Stimulated activated CD8-positive, alpha-beta memory T cell treated with anti-CD3 and anti-CD28 coated beads, Interleukin-4, amount 100 ng/mL, for 4 hours (primary cell): ENCODE results near the gene RGS9BP.
"Not testable (repeated sequence)": the region's sequence is repeated elsewhere in the genome, so short reads cannot be mapped to it uniquely, and the experiment has no call there.

Experiments used
- DNase-seq, 2 donors: peaks; one replicate each; pipeline ENCODE4 v3.0.0-alpha.2; 2020; ENCODE audit warnings: low read depth in 2 of 2, low spot score in 1 of 2

The RGS9BP gene

GRCh38 chr19:32675720-32676185, at the start of gene RGS9BP:
RGS9BP (plus strand) TSS chr19:32675848; CDS start chr19:32676264, 416 bp downstream.
- DNase-seq: peak in 1 of 2 donors; percentile 37

DNA sequence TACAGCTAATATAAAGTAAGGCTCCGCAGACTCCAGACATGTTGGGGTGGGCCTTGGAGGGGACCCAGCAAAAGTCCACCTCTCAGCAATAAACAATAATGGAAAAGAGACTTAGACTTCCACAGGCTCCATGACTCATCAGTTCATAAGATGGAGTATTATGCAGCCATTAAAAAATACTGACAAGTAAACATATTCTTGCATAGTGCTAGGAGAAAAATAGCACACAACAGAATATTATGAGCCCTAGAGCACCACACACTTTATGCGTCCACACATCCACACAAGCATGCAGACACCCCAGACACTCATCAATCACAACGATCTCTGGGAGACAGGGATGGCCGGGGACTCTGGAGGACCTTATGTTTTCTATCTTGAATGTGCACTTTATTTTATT, 48.7 kb upstream of the RGS9BP start:
- no peak for DNase-seq

GRCh38 chr19:32627714-32628270, 47.9 kb upstream of the RGS9BP start:
- no peak for DNase-seq

DNA sequence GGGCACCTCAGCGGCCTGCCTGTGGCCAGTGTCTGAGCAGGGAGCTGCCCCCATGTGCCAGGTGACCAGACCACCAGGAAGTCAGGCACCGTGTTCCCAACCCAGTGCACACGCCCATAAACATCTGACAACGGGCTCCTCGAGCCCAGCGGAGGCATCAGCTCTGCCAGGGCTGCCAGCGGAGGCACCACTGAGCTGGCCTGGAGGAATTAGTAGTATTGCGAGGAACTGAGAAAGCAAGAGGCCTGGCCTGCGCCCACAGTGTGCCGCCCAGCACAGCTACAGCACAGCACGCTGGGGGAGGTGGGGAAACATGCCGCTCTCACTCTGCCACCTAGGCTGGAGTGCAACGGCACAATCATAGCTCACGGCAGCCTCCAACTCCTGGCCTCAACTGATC, 45.3 kb upstream of the RGS9BP start:
- no peak for DNase-seq

DNA sequence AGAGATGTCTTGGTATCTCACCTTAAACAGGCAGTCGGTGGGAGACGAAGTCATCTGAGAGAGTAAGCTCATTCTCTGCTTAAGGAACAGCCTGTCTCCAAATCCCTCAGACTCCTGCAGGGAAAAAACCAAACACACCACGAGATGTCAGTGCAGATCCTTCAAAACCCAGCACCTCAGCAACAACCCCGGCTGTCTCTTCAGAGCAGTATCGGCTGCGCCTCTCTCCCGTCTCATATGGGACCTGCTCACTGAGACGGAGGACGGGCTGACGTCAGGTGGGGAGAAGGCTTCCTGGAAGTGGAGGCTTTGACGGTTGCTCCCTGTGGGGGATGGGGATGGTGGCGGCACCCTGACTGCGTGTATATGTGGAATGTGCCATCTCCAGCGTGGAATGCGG, 44.3 kb upstream of the RGS9BP start:
- DNase-seq: no peak

GRCh38 chr19:32637480-32637879, 38.2 kb upstream of the RGS9BP start:
- DNase-seq: no peak

- no peak for DNase-seq
These were observed 37.0 kb upstream of the RGS9BP start for GRCh38 chr19:32638625-32639024.

DNA sequence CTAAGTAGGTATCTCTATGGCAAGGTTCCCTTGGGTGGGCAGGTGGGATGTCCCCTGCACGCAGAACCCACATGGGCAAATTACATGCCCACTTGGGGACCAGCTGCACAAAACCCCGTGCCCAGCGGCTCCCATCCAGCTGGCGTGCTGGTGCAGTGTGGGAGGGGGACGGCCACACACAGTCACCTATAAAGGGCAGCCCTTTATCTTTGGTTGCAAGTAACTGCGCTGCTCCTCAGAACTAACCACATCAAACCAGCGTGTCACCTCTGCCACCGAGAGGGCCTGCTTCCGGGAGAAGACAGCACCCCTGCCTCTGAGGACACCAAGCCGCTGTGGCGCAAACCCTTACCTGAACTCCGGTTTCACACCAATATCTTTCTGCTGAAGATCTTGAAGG, 32.9 kb upstream of the RGS9BP start:
- peak in 1 of 2 donors; percentile 30 for DNase-seq

GRCh38 chr19:32646556-32646955, 29.1 kb upstream of the RGS9BP start:
- no peak for DNase-seq

DNA sequence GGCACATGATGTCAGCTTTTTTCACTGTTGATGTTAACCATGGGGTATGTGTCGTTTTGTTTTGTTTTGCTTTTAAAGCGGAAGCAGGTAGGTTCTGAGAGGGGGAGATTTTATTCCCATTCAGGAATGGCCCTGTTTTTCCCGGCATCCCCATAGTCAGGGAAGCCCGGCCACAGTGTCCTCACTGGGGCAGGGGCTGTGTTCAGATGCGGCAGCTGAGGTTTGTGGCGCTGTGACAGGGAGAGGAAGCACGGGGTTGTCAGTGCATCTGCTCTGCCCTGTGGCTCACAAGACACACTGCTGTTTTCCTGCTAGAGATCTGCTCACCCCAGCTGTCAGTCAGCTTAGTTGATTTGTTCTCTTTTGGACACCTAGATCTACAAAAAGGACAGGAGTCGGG, 28.3 kb upstream of the RGS9BP start:
- no peak for DNase-seq

- DNase-seq: no peak
These were observed 25.9 kb upstream of the RGS9BP start for GRCh38 chr19:32649751-32650150.

DNA sequence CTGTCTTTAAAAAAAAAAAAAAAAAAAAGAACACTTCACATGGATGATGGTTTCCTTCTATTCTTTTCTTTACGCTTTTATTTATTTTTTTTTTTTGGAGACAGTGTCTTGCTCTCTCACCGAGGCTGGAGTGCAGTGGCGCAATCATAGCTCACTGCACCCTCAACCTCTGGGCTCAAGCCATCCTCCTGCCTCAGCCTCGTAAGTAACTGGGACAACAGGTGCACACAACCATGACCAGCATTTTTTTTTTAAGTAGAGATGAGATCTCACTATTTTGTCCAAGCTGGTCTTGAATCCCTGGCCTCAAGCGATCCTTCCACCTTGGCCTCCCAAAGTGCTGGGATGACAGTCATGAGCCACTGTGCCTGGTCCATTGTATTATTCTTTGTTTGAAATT, 25.0 kb upstream of the RGS9BP start:
- DNase-seq: no peak

DNA sequence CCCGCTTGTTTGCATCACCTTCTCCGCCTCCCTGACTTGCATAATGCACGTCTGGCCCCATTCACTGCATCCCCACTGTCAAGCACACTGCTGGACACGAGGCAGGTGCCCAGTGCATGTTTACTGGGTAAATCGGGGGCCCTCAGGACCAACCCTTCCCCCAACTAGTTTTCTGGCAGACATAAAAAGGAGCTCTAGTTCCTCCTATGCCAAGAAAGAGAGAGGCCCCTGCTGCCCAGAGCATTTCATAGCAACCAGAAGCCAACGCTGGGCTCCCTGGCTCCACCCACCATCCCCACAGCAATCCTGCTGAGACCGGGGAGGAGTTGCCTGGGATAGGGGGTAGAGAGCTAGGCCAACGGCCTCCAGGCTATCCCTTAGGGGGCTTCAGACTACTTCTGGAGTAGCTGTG, 23.9 kb upstream of the RGS9BP start:
- no peak for DNase-seq

- not testable (repeated sequence) for DNase-seq
These were observed 23.3 kb upstream of the RGS9BP start for GRCh38 chr19:32652331-32652730.

GRCh38 chr19:32652894-32653598, 22.6 kb upstream of the RGS9BP start:
- no peak for DNase-seq

DNA sequence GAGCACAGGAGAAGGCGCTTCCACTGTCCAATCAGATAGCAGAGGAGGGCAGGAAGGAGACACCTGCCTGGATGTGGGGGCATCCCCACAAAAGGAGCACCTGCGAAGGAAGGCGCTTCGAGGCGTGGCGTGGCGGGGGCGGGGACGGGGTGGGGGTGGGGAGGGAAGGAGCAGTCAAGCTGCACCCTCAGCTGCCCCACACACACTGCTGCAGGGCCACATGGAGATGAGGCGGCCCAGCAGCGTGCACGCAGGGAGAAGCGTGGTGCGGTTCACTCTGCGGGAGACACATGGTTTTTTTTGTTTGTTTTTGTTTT, 22.1 kb upstream of the RGS9BP start:
- DNase-seq: no peak

GRCh38 chr19:32656379-32656778, 19.3 kb upstream of the RGS9BP start:
- not testable (repeated sequence) for DNase-seq

DNA sequence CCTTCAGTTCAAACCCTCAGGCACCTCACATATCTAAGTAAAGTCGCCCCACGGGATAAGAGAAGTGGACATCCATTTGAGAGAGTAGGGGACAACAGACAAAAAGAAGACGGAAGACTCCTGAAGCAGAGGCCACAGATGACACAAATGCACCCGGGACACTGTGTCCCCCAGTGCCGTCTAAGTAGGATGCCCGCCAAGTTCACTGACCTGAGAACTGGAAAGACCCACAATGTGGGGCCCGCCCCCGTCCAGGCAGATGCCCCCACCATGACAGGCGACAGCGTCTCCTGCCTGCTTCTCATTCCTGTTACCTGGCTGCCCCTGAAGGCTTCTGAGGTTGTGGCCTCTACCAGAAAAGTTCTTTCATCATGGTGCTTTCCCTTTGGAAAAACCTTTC, 17.6 kb upstream of the RGS9BP start:
- DNase-seq: no peak

- no peak for DNase-seq
These were observed 17.1 kb upstream of the RGS9BP start for GRCh38 chr19:32658527-32658926.

- no peak for DNase-seq
These were observed 14.3 kb upstream of the RGS9BP start for GRCh38 chr19:32661318-32661717.

- no peak for DNase-seq
These were observed 13.5 kb upstream of the RGS9BP start for GRCh38 chr19:32662186-32662585.

DNA sequence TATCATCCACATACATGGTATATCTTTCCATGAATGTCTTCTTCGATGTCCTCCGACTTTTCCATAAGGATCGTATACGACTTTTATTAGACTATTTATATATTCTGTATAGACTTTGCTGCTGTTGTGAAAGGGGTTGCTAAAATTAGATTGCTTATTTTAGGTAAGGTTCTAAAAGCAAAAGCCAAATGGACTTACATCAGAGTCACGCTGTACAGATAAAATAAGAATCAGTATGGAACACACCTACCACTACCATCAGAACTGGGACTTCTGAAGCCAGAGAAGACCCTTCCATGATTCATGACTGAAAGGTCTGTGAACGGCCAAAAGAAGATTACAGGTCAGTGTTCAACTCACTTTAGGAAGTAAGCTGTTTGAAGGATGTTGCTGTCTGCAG, 9.6 kb upstream of the RGS9BP start:
- no peak for DNase-seq

- DNase-seq: no peak
These were observed 6.3 kb upstream of the RGS9BP start for GRCh38 chr19:32669310-32669709.
